Natural killer cell (primary cell): ENCODE measurements around the gene SLC6A14. TPM values are rescaled to one million over a fixed set of nuclear protein-coding genes. Genes with fewer than 3 reads are reported as not detected.

ENCODE experiments used
- ATAC-seq, 3 donors: fragments of 150-1000 bp in 2 of 3; fragments of 200-7000 bp in 1 of 3; cut with Tn5 transposase; 1 replicate in 1 of 3; 2 replicates in 2 of 3; pipeline ENCODE4 v1.10.0; 2021; ENCODE audit warnings: mild to moderate bottlenecking in 2 of 3, moderate library complexity in 2 of 3
- DNase-seq, 2 donors: peaks; one replicate each; pipeline versions ENCODE4 v3.0.0 to v3.0.0-alpha.2; 2013 to 2021; ENCODE audit warnings: mixed read lengths in 1 of 2
- H3K27ac ChIP-seq: one replicate; pipeline ENCODE4 v1.5.1; 2013; ENCODE audit warnings: mild to moderate bottlenecking, low read length
- H3K27me3 ChIP-seq: one replicate; pipeline ENCODE4 v1.6.1; 2013; ENCODE audit warnings: low read length; ENCODE audit not compliant: control insufficient read depth, insufficient read depth
- H3K36me3 ChIP-seq: one replicate; pipeline ENCODE4 v1.6.1; 2013; ENCODE audit warnings: low read length; ENCODE audit not compliant: control insufficient read depth, insufficient read depth
- H3K4me1 ChIP-seq: one replicate; pipeline ENCODE4 v1.6.1; 2013; ENCODE audit warnings: low read length; ENCODE audit not compliant: control insufficient read depth, insufficient read depth
- H3K4me3 ChIP-seq: one replicate; pipeline ENCODE4 v1.5.1; 2013; ENCODE audit warnings: low read length
- H3K9me3 ChIP-seq: one replicate; pipeline ENCODE4 v1.6.1; 2013; ENCODE audit warnings: low read length; ENCODE audit not compliant: control insufficient read depth, insufficient read depth
- H3K27ac Mint-ChIP-seq, 2 donors: one replicate each; pipeline ENCODE4 v1.8.0; 2022; ENCODE audit warnings: mild to moderate bottlenecking in 2 of 2, mixed read lengths in 2 of 2, moderate library complexity in 1 of 2
- H3K27me3 Mint-ChIP-seq, 2 donors: one replicate each; pipeline ENCODE4 v1.8.0; 2022; ENCODE audit warnings: low read depth in 2 of 2, mixed read lengths in 2 of 2
- H3K36me3 Mint-ChIP-seq: one replicate; pipeline ENCODE4 v1.8.0; 2022; ENCODE audit warnings: mixed read lengths
- H3K4me1 Mint-ChIP-seq, 2 donors: one replicate each; pipeline ENCODE4 v1.8.0; 2022; ENCODE audit warnings: mixed read lengths in 2 of 2
- H3K4me3 Mint-ChIP-seq: one replicate; pipeline ENCODE4 v1.8.0; 2022; ENCODE audit warnings: mild to moderate bottlenecking, moderate library complexity, mixed read lengths
- H3K9me3 Mint-ChIP-seq, 2 donors: one replicate each; pipeline ENCODE4 v1.8.0; 2022; ENCODE audit warnings: mixed read lengths in 2 of 2
- WGBS: methylation state at CpG from one replicate; pipeline ENCODE4 v1.1.7; 2013; ENCODE audit warnings: missing lambda C conversion rate; ENCODE audit not compliant: insufficient coverage; 5-methylcytosine and 5-hydroxymethylcytosine counted together
- intact Hi-C: fragments of 100-400 bp; cut with micrococcal nuclease; formaldehyde crosslinking; loops from one replicate; pipeline ENCODE4 v1.14.2; 2022
- total RNA-seq, 4 donors: library from RNA; stranded (reverse); fragments of 120-200 nt in 1 of 4; gene quantifications; one replicate each; pipeline versions ENCODE4 v1.2.3 to v1.2.4, GENCODE V29; 2013 to 2022
- TF ChIP-seq, protein P1 (sequence below): fragments of 200-600 bp; IDR thresholded peaks from one replicate; pipeline ENCODE4 v1.8.0; 2022; ENCODE audit warnings: antibody characterized with exemption

Gene SLC6A14, protein sequence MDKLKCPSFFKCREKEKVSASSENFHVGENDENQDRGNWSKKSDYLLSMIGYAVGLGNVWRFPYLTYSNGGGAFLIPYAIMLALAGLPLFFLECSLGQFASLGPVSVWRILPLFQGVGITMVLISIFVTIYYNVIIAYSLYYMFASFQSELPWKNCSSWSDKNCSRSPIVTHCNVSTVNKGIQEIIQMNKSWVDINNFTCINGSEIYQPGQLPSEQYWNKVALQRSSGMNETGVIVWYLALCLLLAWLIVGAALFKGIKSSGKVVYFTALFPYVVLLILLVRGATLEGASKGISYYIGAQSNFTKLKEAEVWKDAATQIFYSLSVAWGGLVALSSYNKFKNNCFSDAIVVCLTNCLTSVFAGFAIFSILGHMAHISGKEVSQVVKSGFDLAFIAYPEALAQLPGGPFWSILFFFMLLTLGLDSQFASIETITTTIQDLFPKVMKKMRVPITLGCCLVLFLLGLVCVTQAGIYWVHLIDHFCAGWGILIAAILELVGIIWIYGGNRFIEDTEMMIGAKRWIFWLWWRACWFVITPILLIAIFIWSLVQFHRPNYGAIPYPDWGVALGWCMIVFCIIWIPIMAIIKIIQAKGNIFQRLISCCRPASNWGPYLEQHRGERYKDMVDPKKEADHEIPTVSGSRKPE
- not detected for total RNA-seq
- total RNA-seq (2013): not detected

DNA sequence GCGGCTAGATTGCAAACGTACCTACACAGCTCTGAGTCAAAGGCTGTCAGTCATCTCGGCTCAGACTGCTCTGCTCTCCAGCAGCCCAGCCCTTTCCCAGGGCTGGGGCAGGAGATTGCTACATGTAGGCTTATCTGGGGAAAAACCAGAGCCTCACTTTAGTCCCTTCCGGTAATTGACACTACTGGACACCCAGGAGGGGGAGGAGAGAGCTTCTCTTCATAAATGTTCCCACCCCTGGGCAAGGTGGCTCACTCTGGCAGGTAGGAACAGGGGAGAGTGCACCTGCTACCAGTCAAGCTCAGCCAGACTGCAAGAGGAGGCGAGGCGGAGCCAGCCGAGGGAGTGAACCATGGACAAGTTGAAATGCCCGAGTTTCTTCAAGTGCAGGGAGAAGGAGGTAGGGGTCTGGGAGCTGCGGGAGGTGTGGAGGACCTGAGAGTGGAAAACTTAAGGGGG lies at the start of gene SLC6A14:
Gene SLC6A14, plus strand, starts transcription at position 249 of the 459 bp plus-strand sequence. Its CDS starts 104 bp downstream, at position 353.
- TF ChIP-seq, protein P1, sequence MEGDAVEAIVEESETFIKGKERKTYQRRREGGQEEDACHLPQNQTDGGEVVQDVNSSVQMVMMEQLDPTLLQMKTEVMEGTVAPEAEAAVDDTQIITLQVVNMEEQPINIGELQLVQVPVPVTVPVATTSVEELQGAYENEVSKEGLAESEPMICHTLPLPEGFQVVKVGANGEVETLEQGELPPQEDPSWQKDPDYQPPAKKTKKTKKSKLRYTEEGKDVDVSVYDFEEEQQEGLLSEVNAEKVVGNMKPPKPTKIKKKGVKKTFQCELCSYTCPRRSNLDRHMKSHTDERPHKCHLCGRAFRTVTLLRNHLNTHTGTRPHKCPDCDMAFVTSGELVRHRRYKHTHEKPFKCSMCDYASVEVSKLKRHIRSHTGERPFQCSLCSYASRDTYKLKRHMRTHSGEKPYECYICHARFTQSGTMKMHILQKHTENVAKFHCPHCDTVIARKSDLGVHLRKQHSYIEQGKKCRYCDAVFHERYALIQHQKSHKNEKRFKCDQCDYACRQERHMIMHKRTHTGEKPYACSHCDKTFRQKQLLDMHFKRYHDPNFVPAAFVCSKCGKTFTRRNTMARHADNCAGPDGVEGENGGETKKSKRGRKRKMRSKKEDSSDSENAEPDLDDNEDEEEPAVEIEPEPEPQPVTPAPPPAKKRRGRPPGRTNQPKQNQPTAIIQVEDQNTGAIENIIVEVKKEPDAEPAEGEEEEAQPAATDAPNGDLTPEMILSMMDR: no peak
- no peak within 1 kb of the TSS for H3K27ac ChIP-seq
- ATAC-seq (no peak), DNase-seq (no peak)
- H3K27me3 ChIP-seq: no peaks in the 10 kb centered on the region
- intact Hi-C loops: no loop called here
- H3K36me3 ChIP-seq: no peaks in the 10 kb centered on the region
- Mint-ChIP-seq H3K27ac (no peak within 1 kb of the TSS), H3K27me3 (no peaks in the 10 kb centered on the region), H3K9me3 (peaks cover 3 to 5% of the 10 kb centered on the region in 2 donors), H3K4me1 (no peaks in the 10 kb centered on the region), H3K4me3 (no peak within 1 kb of the TSS), H3K36me3 (no peaks in the 10 kb centered on the region)
- 62% methylated on average over 8 of the region's 9 CpGs for WGBS
- no peaks in the 10 kb centered on the region for H3K4me1 ChIP-seq
- no peaks in the 10 kb centered on the region for H3K9me3 ChIP-seq
- no peak within 1 kb of the TSS for H3K4me3 ChIP-seq

DNA sequence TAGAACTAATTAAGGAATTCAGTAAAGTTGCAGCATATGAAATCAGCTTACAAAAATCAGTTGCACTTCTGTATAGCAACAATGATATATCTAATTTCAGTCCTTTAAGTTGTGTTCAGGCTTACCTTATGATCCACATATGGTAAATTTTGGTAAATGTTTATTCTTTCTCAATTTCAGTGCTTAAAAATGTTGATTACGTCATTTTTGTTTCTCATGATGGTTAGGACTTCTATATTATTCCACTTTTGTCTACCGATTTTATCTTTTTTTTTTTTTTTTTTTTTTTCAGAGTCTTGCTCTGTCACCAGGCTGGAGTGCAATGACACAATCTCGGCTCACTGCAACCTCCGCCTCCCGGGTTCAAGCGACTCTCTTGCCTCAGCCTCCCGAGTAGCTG lies 40.7 kb upstream of the SLC6A14 start:
- no peaks in the 10 kb centered on the region for H3K4me1 Mint-ChIP-seq
- Histone ChIP-seq H3K27me3 (no peaks in the 10 kb centered on the region), H3K4me3 (no peak overlapping the region), H3K27ac (no peak overlapping the region), H3K9me3 (no peaks in the 10 kb centered on the region), H3K36me3 (no peaks in the 10 kb centered on the region), H3K4me1 (no peaks in the 10 kb centered on the region)
- no peaks in the 10 kb centered on the region for H3K27me3 Mint-ChIP-seq
- H3K9me3 Mint-ChIP-seq: no peaks in the 10 kb centered on the region
- intact Hi-C loops: no loop called here
- ATAC-seq (no peak), DNase-seq (no peak)
- H3K36me3 Mint-ChIP-seq: no peaks in the 10 kb centered on the region
- no peak overlapping the region for H3K27ac Mint-ChIP-seq
- 93% methylated on average over 3 of the region's 7 CpGs for WGBS
- H3K4me3 Mint-ChIP-seq: no peak overlapping the region
- TF ChIP-seq, protein P1: no peak

DNA sequence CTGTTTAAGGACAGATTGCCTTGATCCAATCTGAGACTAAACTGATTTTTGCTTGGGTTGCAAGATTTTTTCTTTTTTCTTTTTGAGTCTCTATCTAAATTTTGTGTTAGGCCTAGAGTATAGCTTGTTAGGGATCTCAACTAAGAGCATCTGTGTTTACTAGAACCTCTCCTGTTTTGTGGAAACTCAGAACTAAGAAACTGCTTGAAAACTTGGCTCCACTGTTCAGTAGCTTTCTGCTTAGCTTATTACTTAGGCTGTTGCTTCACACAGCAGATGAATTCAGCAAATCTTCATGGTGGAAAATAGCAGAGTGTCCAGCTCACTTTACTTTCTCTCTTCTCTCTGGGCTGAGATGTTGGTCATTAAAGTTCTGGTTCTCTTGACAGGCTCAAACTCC lies 36.7 kb upstream of the SLC6A14 start:
- Histone ChIP-seq H3K36me3 (no peaks in the 10 kb centered on the region), H3K4me1 (no peaks in the 10 kb centered on the region), H3K27me3 (no peaks in the 10 kb centered on the region), H3K4me3 (no peak overlapping the region), H3K27ac (no peak overlapping the region), H3K9me3 (no peaks in the 10 kb centered on the region)
- intact Hi-C loops: no loop called here
- H3K4me3 Mint-ChIP-seq: no peak overlapping the region
- ATAC-seq: no peak
- H3K27ac Mint-ChIP-seq: no peak overlapping the region
- H3K4me1 Mint-ChIP-seq: no peaks in the 10 kb centered on the region
- no peaks in the 10 kb centered on the region for H3K27me3 Mint-ChIP-seq
- H3K9me3 Mint-ChIP-seq: peaks cover 3 to 7% of the 10 kb centered on the region in 2 donors
- TF ChIP-seq, protein P1: no peak
- no peaks in the 10 kb centered on the region for H3K36me3 Mint-ChIP-seq
- DNase-seq: no peak
